ENCODE measurements around the gene FBXO22. TPM values are rescaled to one million over a fixed set of nuclear protein-coding genes. Genes with fewer than 3 reads are reported as not detected.

Gene FBXO22
- 80.3 and 99.2 TPM in 2 replicates for total RNA-seq

DNA sequence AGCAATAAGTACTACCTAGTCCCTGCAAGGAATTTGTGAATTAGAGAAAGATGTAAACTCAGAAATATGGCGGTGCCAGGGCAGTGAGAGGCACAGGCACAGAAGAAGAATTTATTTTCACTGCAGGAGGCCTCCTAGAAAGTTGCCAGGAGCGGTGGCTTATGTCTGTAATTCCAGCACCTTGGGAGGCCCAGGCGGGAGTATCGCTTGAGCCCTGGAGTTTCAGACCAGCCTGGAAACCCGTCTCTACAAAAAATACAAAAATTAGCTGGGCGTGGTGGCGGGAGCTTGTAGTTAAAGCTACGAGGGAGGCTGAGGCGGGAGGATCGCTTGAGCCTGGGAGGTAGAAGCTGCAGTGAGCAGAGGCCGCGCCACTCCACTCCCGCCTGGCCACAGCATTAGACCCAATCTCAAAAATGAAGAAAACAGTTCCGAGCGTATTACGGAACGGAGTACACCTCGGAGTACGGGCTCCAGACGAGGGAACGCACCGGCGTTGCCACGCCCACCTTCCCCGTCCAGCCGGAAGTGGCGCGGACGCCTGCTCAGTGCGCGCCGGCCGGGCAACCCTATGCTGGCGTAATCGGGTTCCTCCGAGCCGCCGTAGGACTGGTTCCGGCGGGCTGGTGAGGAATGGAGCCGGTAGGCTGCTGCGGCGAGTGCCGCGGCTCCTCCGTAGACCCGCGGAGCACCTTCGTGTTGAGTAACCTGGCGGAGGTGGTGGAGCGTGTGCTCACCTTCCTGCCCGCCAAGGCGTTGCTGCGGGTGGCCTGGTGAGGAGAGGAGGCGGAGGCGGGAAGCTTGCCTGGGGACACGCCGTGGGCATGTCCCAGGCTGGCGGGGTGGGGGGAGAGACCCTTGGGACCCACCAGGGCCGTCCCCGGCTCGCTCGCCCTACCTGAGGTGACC lies at the start of gene FBXO22:
Gene FBXO22 (plus strand): TSS at position 548 of the 909 bp plus-strand sequence. CDS start 86 bp downstream, at position 634.

Other genes with a start within 250 kb of the FBXO22 start
- gene CSPG4, start 191.0 kb upstream of the FBXO22 start, total RNA-seq: 2.7 and 9.8 TPM in 2 replicates
- gene UBE2Q2, start 60.4 kb upstream of the FBXO22 start, total RNA-seq: 40.7 and 57.4 TPM in 2 replicates
- 0.85 TPM in 1 of 2 replicates, not detected in the other for gene NRG4, start 108.5 kb downstream of the FBXO22 start, total RNA-seq
- gene TMEM266, start 156.1 kb downstream of the FBXO22 start, total RNA-seq: 0.34 and 2.2 TPM in 2 replicates